HG02588 (cell line): ENCODE measurements around the gene CAPN5.

Experiments used
- ATAC-seq: cut with Tn5 transposase; IDR thresholded peaks from one replicate; pipeline ENCODE4 v1.9.1; 2021; ENCODE audit warnings: mild to moderate bottlenecking, moderate library complexity; ENCODE audit not compliant: unreplicated experiment

CAPN5 gene

GRCh38 chr11:77144857-77145428 is 78.2 kb downstream of the CAPN5 start:
- no peak for ATAC-seq

GRCh38 chr11:77146261-77147035 is 79.7 kb downstream of the CAPN5 start:
- ATAC-seq: no peak

GRCh38 chr11:77147036-77147315 is 80.2 kb downstream of the CAPN5 start:
- ATAC-seq: no peak

- no peak for ATAC-seq
Observed at GRCh38 chr11:77147668-77148321, 81.0 kb downstream of the CAPN5 start.

GRCh38 chr11:77148963-77149715 is 82.4 kb downstream of the CAPN5 start:
- ATAC-seq: no peak

- ATAC-seq: no peak
Observed at GRCh38 chr11:77149716-77150392, 83.1 kb downstream of the CAPN5 start.

GRCh38 chr11:77150836-77151235 is 84.1 kb downstream of the CAPN5 start:
- no peak for ATAC-seq

GRCh38 chr11:77151804-77152509 is 85.2 kb downstream of the CAPN5 start:
- ATAC-seq: no peak

- ATAC-seq: no peak
Observed at GRCh38 chr11:77152846-77153245, 86.1 kb downstream of the CAPN5 start.

GRCh38 chr11:77153276-77154185 is 86.8 kb downstream of the CAPN5 start:
- ATAC-seq: no peak

- ATAC-seq: no peak
Observed at GRCh38 chr11:77154381-77155081, 87.8 kb downstream of the CAPN5 start.

GRCh38 chr11:77155082-77155475 is 88.3 kb downstream of the CAPN5 start:
- ATAC-seq: no peak

- no peak for ATAC-seq
Observed at GRCh38 chr11:77155556-77156130, 88.9 kb downstream of the CAPN5 start.

GRCh38 chr11:77156396-77157195 is 89.8 kb downstream of the CAPN5 start:
- no peak for ATAC-seq

- ATAC-seq: no peak
Observed at GRCh38 chr11:77158041-77158695, 91.4 kb downstream of the CAPN5 start.

- no peak for ATAC-seq
Observed at GRCh38 chr11:77159219-77159936, 92.6 kb downstream of the CAPN5 start.
